ENCODE measurements around the gene TBC1D22A. TPM values are rescaled to one million over a fixed set of nuclear protein-coding genes. Genes with fewer than 3 reads are reported as not detected.
A peak's percentile ranks its signal among the peaks of the same experiment; 100 is the strongest.

The TBC1D22A gene
- total RNA-seq, 2 experiments from 2014 or later, result 22.3 to 43.9 TPM

GRCh38 chr22:46826438-46827135, 64.1 kb downstream of the TBC1D22A start:
- Histone ChIP-seq H2AFZ (ENCODE audit: low read length) (no peak overlapping the region), H3K9me2 (ENCODE audit: insufficient read depth, low read length) (no peaks in the 10 kb centered on the region), H3K27ac (ENCODE audit: low read depth, low read length, poor library complexity, severe bottlenecking) (no peak overlapping the region), H3K79me2 (ENCODE audit: insufficient read depth, low read depth, low read length) (peaks cover 2% of the 10 kb centered on the region; the same call in 1 of the 2 replicates), H3K4me2 (ENCODE audit: low read length) (no peak overlapping the region), H3K4me1 (ENCODE audit: insufficient read depth, low read length, poor library complexity, severe bottlenecking) (no peaks in the 10 kb centered on the region), H3K4me3 (ENCODE audit: low read depth, low read length, poor library complexity, severe bottlenecking) (no peak overlapping the region), H3K9me3 (ENCODE audit: low read length) (no peaks in the 10 kb centered on the region), H4K20me1 (ENCODE audit: insufficient read depth, low read length) (no peaks in the 10 kb centered on the region; the same call in 1 of the 2 replicates), H3K36me3 (ENCODE audit: insufficient read depth, low read length) (peaks cover 47% of the 10 kb centered on the region)
- TF ChIP-seq CTCF (conservative IDR thresholded peaks at IDR 0.05; ENCODE audit: low read length) (no peak), EZH2phosphoT487 (IDR thresholded peaks at IDR 0.05; ENCODE audit: borderline replicate concordance, low read depth, low read length) (no peak)
- ChIA-PET POLR2A (interaction anchor here (1.1 kb wide), 1 partner anchor 19 kb away, joined by 3 read pairs; no protein-coding TSS in a partner anchor), CTCF (ENCODE audit: unreplicated experiment) (no interaction called here)
- no TSS peak for BruUV-seq (replicated peaks)
- no peak for DNase-seq (ENCODE audit: low spot score)
- intact Hi-C loops (cut with micrococcal nuclease; ENCODE audit: unreplicated experiment), result no loop called here

- BruUV-seq (replicated peaks), result no TSS peak
- no peak overlapping the region for H2AFZ ChIP-seq (ENCODE audit: low read length)
- H3K4me1 ChIP-seq (ENCODE audit: insufficient read depth, low read length, poor library complexity, severe bottlenecking), result no peaks in the 10 kb centered on the region
- CTCF ChIA-PET (ENCODE audit: unreplicated experiment), result no interaction called here
- intact Hi-C loops (cut with micrococcal nuclease; ENCODE audit: unreplicated experiment), result no loop called here
- no peak overlapping the region for H3K4me2 ChIP-seq (ENCODE audit: low read length)
- H3K4me3 ChIP-seq (ENCODE audit: low read depth, low read length, poor library complexity, severe bottlenecking), result no peak overlapping the region
- no peaks in the 10 kb centered on the region for H3K9me2 ChIP-seq (ENCODE audit: insufficient read depth, low read length)
- POLR2A ChIA-PET, result interaction anchor here (0.7 to 1.1 kb wide), 2 partner anchors 18 to 112 kb away, joined by 3 read pairs; no protein-coding TSS in a partner anchor
- no peaks in the 10 kb centered on the region; the same call in 1 of the 2 replicates for H4K20me1 ChIP-seq (ENCODE audit: insufficient read depth, low read length)
- peak; percentile 23 for DNase-seq (ENCODE audit: low spot score)
- TF ChIP-seq CTCF (conservative IDR thresholded peaks at IDR 0.05; ENCODE audit: low read length) (peak; percentile 76), EZH2phosphoT487 (IDR thresholded peaks at IDR 0.05; ENCODE audit: borderline replicate concordance, low read depth, low read length) (no peak)
- H3K79me2 ChIP-seq (ENCODE audit: insufficient read depth, low read depth, low read length), result no peaks in the 10 kb centered on the region
- H3K36me3 ChIP-seq (ENCODE audit: insufficient read depth, low read length), result peaks cover 47% of the 10 kb centered on the region
- no peak overlapping the region for H3K27ac ChIP-seq (ENCODE audit: low read depth, low read length, poor library complexity, severe bottlenecking)
- no peaks in the 10 kb centered on the region for H3K9me3 ChIP-seq (ENCODE audit: low read length)
Measured at GRCh38 chr22:46827136-46827780, 64.8 kb downstream of the TBC1D22A start.

- no peaks in the 10 kb centered on the region for H3K4me1 ChIP-seq (ENCODE audit: insufficient read depth, low read length, poor library complexity, severe bottlenecking)
- H3K9me3 ChIP-seq (ENCODE audit: low read length), result no peaks in the 10 kb centered on the region
- CTCF ChIA-PET (ENCODE audit: unreplicated experiment), result no interaction called here
- no peak overlapping the region for H3K4me2 ChIP-seq (ENCODE audit: low read length)
- H2AFZ ChIP-seq (ENCODE audit: low read length), result no peak overlapping the region
- no TSS peak for BruUV-seq (replicated peaks)
- intact Hi-C loops (cut with micrococcal nuclease; ENCODE audit: unreplicated experiment), result no loop called here
- no peak overlapping the region for H3K27ac ChIP-seq (ENCODE audit: low read depth, low read length, poor library complexity, severe bottlenecking)
- no peaks in the 10 kb centered on the region for H3K9me2 ChIP-seq (ENCODE audit: insufficient read depth, low read length)
- no peak overlapping the region for H3K4me3 ChIP-seq (ENCODE audit: low read depth, low read length, poor library complexity, severe bottlenecking)
- no peaks in the 10 kb centered on the region; the same call in 1 of the 2 replicates for H4K20me1 ChIP-seq (ENCODE audit: insufficient read depth, low read length)
- TF ChIP-seq EZH2phosphoT487 (IDR thresholded peaks at IDR 0.05; ENCODE audit: borderline replicate concordance, low read depth, low read length), result no peak
- TF ChIP-seq CTCF (conservative IDR thresholded peaks at IDR 0.05; ENCODE audit: low read length), result no peak
- peaks cover 42% of the 10 kb centered on the region for H3K36me3 ChIP-seq (ENCODE audit: insufficient read depth, low read length)
- POLR2A ChIA-PET, result interaction anchor here (0.7 to 1.0 kb wide), 2 partner anchors 12 to 112 kb away, joined by 3 read pairs; no protein-coding TSS in a partner anchor
- DNase-seq (ENCODE audit: low spot score), result no peak
- no peaks in the 10 kb centered on the region for H3K79me2 ChIP-seq (ENCODE audit: insufficient read depth, low read depth, low read length)
Measured at GRCh38 chr22:46827781-46828180, 65.3 kb downstream of the TBC1D22A start.

Measured in OCI-LY7 (cell line).